Esophagus muscularis mucosa (tissue), 4 donors: ENCODE results near the gene ANKRD40. TPM values are rescaled to one million over a fixed set of nuclear protein-coding genes. Genes with fewer than 3 reads are reported as not detected.
A peak's percentile ranks its signal among the peaks of the same experiment; 100 is the strongest.

Experiments
- DNase-seq: peaks from one replicate; pipeline ENCODE4 v3.0.0-alpha.2; 2017; ENCODE audit errors: extremely low spot score
- H3K27ac ChIP-seq, 4 donors: fragments of 200-600 bp; sonication (generic); replicated peaks in 1 of 4; 1 replicate in 3 of 4; 2 replicates in 1 of 4; pipeline ENCODE4 v1.5.1; 2016 to 2019; ENCODE audit warnings: mild to moderate bottlenecking in 1 of 4
- H3K27me3 ChIP-seq, 4 donors: fragments of 200-600 bp; sonication (generic); one replicate each; pipeline versions ENCODE4 v1.5.1 to v1.6.0; 2016 to 2019
- H3K36me3 ChIP-seq, 4 donors: fragments of 200-600 bp; sonication (generic); one replicate each; pipeline ENCODE4 v1.5.1; 2016 to 2019
- H3K4me1 ChIP-seq, 4 donors: fragments of 200-600 bp; sonication (generic); one replicate each; pipeline ENCODE4 v1.5.1; 2016 to 2019
- H3K4me3 ChIP-seq, 4 donors: fragments of 200-600 bp; sonication (generic); 1 replicate in 2 of 4; 2 replicates in 2 of 4; pipeline ENCODE4 v1.5.1; 2016 to 2019; ENCODE audit warnings: mild to moderate bottlenecking in 4 of 4, moderate library complexity in 1 of 4
- H3K9me3 ChIP-seq, 4 donors: fragments of 200-600 bp; sonication (generic); 1 replicate in 3 of 4; 2 replicates in 1 of 4; pipeline ENCODE4 v1.5.1; 2016 to 2019
- EP300 ChIP-seq: sonication (generic); formaldehyde crosslinking; IDR thresholded peaks from one replicate; pipeline ENCODE4 v1.6.1; 2017; ENCODE audit warnings: antibody characterized with exemption
- POLR2A ChIP-seq: fragments of 450-650 bp; IDR thresholded peaks from one replicate; pipeline ENCODE4 v1.6.1; 2017; ENCODE audit warnings: antibody characterized with exemption, moderate library complexity, mild to moderate bottlenecking, low read depth
- POLR2AphosphoS5 ChIP-seq, 2 donors: sonication (generic); formaldehyde crosslinking; IDR thresholded peaks; one replicate each; pipeline ENCODE4 v1.6.1; 2017; ENCODE audit warnings: antibody characterized with exemption in 2 of 2
- WGBS: methylation state at CpG from one replicate; pipeline ENCODE4 v1.1.5; 2018; 5-methylcytosine and 5-hydroxymethylcytosine counted together
- intact Hi-C: fragments of 100-400 bp; cut with DNase I; formaldehyde crosslinking; loops from one replicate; pipeline ENCODE4 v1.15.1; 2023
- total RNA-seq, 4 donors: library from RNA; depleted of rRNA; stranded (reverse); fragments of >200 nt; gene quantifications; one replicate each; pipeline versions ENCODE4 v1.1.0 to v1.2.1, GENCODE V29; 2016
- TF ChIP-seq, protein P1 (sequence below), 3 experiments: fragments of 200-600 bp in 2 of 3; fragments of 450-650 bp in 1 of 3; sonication (generic) in 2 of 3; IDR thresholded peaks; one replicate each; pipeline ENCODE4 v1.5.1; 2017 to 2019; ENCODE audit warnings: antibody characterized with exemption in 3 of 3, mild to moderate bottlenecking in 2 of 3, moderate library complexity in 1 of 3

The ANKRD40 gene
- total RNA-seq, 4 donors from 2014 or later = 73.1 to 96.2 (median 87.4) TPM

GRCh38 chr17:50739098-50739497 lies 31.4 kb upstream of the ANKRD40 start:
- Histone ChIP-seq H3K4me3 (no peak overlapping the region), H3K36me3 (peaks cover 33 to 68% (median 56%) of the 10 kb centered on the region in 4 donors), H3K4me1 (peaks cover 0 to 34% (median 21%) of the 10 kb centered on the region in 4 donors), H3K27me3 (no peaks in the 10 kb centered on the region), H3K27ac (no peak overlapping the region), H3K9me3 (no peaks in the 10 kb centered on the region)
- TF ChIP-seq, protein P1, sequence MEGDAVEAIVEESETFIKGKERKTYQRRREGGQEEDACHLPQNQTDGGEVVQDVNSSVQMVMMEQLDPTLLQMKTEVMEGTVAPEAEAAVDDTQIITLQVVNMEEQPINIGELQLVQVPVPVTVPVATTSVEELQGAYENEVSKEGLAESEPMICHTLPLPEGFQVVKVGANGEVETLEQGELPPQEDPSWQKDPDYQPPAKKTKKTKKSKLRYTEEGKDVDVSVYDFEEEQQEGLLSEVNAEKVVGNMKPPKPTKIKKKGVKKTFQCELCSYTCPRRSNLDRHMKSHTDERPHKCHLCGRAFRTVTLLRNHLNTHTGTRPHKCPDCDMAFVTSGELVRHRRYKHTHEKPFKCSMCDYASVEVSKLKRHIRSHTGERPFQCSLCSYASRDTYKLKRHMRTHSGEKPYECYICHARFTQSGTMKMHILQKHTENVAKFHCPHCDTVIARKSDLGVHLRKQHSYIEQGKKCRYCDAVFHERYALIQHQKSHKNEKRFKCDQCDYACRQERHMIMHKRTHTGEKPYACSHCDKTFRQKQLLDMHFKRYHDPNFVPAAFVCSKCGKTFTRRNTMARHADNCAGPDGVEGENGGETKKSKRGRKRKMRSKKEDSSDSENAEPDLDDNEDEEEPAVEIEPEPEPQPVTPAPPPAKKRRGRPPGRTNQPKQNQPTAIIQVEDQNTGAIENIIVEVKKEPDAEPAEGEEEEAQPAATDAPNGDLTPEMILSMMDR (IDR thresholded peaks at IDR 0.05) = no peak
- no peak for TF ChIP-seq POLR2AphosphoS5 (IDR thresholded peaks at IDR 0.05)
- TF ChIP-seq EP300 = no peak
- TF ChIP-seq POLR2A = no peak
- 71% methylated on average over 2 of the region's 2 CpGs for WGBS
- intact Hi-C loops = no loop called here
- no peak for DNase-seq

- Histone ChIP-seq H3K9me3 (no peaks in the 10 kb centered on the region), H3K36me3 (peaks cover 15 to 49% (median 37%) of the 10 kb centered on the region in 4 donors), H3K27ac (no peak overlapping the region), H3K27me3 (no peaks in the 10 kb centered on the region), H3K4me3 (no peak overlapping the region), H3K4me1 (peaks cover 2 to 45% (median 34%) of the 10 kb centered on the region in 4 donors)
- TF ChIP-seq POLR2AphosphoS5 (IDR thresholded peaks at IDR 0.05) (no peak), EP300 (no peak), POLR2A (no peak)
- TF ChIP-seq, protein P1 (IDR thresholded peaks at IDR 0.05) = no peak
- intact Hi-C loops = no loop called here
- WGBS = 83% methylated on average over 2 of the region's 2 CpGs
- DNase-seq = peak; percentile 80
Measured at GRCh38 chr17:50737118-50737698, 29.5 kb upstream of the ANKRD40 start.

DNA sequence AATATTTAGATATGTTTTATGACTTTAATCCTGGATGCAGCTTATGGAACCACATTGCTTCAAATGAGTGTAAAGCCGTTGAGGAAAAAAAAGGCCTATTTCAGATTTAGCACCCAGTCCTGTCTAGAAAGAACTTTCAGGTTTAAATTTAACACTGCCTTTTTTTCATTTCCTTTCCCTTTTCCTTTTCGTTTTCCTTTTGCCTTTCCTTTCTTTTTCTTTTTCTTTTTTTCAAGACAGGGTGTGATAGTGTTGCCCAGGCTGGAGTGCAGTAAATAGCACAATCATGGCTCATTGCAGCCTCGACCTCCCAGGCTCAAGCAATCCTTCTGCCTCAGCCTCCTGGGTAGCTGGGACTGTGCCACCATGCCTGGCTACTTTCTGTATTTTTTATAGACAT lies 27.6 kb upstream of the ANKRD40 start:
- Histone ChIP-seq H3K27ac (no peak overlapping the region), H3K36me3 (peaks cover 3 to 30% (median 18%) of the 10 kb centered on the region in 4 donors), H3K4me3 (no peak overlapping the region), H3K9me3 (no peaks in the 10 kb centered on the region), H3K4me1 (peaks cover 20 to 63% (median 50%) of the 10 kb centered on the region in 4 donors), H3K27me3 (no peaks in the 10 kb centered on the region)
- intact Hi-C loops = no loop called here
- DNase-seq = no peak
- TF ChIP-seq, protein P1 (IDR thresholded peaks at IDR 0.05) = no peak
- TF ChIP-seq POLR2AphosphoS5 (IDR thresholded peaks at IDR 0.05) = no peak
- WGBS = 80% methylated on average over 3 of the region's 3 CpGs

DNA sequence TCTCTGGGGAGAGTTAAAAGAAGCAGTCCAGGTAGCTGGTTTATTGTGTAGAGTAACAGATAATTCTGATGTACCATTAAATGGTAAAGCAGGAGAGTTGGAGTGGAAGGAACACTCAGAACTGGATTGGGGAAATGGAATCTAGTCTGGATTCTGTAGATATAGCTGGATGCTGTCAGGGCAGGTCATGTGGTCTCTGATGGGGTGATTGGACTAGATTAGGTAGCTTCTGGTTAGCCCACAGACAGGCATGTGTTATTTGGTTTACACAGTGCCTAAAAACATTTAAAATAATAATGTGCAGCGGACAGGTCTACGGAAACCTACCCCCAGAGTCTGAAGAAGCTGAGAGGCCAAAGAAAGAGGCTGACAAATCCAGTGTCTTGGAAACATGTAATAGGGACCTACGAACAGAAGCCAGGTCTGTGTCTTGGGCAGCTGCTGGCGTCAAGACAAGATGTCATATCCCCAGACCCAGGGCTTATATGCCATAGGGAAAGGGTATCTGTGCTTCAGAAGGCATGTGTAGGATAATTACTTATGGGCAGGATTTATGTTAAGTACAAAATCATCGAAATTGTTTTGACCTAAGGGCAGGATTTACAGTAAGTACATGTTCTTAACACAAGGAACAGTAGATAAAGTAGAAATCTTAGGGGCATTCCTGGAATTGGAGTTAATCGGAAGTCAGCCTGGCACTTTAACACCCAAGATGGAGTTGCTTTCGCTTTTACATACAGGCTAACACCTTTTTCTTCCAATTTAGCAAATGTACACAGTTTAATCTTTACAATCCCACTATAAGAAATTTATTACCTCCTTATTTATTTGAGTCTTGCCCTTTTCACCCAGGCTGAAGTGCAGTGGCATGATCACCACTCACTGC lies 24.1 kb upstream of the ANKRD40 start:
- Histone ChIP-seq H3K27ac (no peak overlapping the region), H3K4me1 (peaks cover 37 to 86% (median 82%) of the 10 kb centered on the region in 4 donors), H3K9me3 (no peaks in the 10 kb centered on the region), H3K36me3 (no peaks in the 10 kb centered on the region), H3K4me3 (no peak overlapping the region), H3K27me3 (no peaks in the 10 kb centered on the region)
- no peak for DNase-seq
- TF ChIP-seq POLR2AphosphoS5 (IDR thresholded peaks at IDR 0.05) (no peak), POLR2A (no peak), EP300 (no peak)
- TF ChIP-seq, protein P1 (IDR thresholded peaks at IDR 0.05) = no peak
- WGBS = 73% methylated on average over 7 of the region's 7 CpGs
- intact Hi-C loops = no loop called here
